Fibroblast of skin of right quadriceps (primary cell): ENCODE measurements around the gene PRICKLE1.

Experiments
- DNase-seq: peaks from one replicate; pipeline ENCODE4 v3.0.0-alpha.2; 2013

The PRICKLE1 gene

DNA sequence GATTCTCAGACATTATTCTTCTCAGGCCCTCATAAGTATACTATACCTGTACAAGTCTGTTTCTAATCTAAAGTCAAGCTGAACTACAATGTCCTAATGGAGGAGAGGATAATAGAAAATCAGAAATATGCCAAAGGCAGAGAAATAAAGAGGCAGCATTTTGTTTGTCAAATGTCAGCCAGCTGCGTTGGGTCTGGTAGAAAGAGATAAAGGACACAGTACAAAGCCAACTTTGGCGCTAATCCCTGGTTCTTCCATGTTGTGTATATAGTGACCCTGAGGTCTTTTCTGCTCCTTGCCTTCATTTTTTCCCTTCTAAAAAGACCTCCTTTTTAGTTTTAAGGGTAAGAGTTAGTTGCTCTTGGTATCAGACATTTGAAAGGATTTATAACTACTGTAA is 103.1 kb downstream of the PRICKLE1 start:
- DNase-seq, result no peak

DNA sequence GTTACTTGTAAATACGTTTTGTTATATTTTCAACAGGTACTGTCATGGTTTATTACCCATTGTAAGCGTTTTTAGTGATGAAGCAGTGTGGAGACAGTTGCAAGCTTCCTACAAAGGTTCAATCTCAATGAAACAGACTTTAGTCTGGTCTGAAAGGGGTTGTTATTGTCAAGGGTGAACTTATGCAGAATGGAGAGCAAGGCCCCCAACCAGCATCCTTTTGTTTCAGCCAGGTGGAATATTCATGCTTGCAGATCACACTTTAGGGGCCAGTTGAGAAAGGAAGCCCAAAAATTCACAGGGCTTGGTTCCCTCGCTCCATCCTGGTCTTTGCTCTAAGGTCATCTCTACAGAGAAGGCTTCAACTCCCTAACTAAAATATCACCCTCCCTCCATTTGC is 103.7 kb downstream of the PRICKLE1 start:
- no peak for DNase-seq

GRCh38 chr12:42484996-42485395 is 104.5 kb downstream of the PRICKLE1 start:
- DNase-seq, result no peak

DNA sequence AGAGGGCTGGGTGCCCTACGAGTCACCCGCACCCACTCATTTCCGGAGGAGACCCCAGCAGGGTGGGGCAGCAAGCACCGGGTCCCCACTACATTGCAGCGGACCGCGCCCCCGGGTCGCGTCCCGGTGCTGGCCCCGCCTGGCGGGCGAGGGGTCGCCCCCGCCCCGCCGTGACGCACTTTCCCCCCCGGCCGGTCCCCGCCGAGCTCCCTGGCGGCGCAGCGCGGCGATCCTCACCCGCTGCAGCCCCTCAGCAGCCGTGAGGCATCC is 106.1 kb downstream of the PRICKLE1 start:
- DNase-seq, result peak; percentile 13

DNA sequence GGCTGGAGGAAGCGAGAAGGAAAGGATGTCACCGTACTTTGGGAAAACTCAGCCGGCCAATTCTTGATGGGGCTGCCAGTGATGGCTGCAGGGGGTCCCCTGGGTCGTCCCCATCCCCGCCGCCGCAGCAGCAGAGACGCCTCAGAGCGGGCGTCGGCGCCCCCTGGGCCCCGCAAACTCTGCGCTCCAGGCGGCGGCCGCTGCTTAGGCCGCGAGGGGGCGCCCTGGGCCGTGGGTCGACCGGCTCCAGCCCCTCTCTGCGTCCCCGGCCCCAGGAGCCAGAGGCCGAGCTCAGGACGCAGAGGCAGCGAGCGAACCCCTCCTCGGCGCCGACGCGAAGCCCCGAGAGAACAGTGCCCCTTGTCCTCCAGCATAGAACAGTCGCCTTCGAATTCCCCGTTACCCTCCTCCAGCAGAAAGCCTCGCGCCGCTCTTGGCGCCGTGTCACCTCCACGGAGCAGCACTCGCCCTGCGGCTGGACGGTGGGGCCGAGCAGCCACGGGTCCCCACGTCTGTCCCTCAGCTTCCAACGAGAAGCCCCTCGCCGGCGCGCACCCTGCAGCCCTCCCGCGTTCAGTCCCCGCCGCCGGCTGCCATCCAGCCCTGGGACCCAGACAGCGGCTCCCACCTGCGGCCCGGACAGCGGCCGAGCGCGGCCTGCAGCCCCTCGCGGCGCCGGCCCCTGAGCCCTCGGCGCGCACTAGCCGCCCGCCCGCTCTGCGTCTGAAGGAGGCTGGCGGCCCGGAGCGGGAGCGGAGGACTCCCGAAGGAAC is 106.6 kb downstream of the PRICKLE1 start:
- peak; percentile 45 for DNase-seq

DNA sequence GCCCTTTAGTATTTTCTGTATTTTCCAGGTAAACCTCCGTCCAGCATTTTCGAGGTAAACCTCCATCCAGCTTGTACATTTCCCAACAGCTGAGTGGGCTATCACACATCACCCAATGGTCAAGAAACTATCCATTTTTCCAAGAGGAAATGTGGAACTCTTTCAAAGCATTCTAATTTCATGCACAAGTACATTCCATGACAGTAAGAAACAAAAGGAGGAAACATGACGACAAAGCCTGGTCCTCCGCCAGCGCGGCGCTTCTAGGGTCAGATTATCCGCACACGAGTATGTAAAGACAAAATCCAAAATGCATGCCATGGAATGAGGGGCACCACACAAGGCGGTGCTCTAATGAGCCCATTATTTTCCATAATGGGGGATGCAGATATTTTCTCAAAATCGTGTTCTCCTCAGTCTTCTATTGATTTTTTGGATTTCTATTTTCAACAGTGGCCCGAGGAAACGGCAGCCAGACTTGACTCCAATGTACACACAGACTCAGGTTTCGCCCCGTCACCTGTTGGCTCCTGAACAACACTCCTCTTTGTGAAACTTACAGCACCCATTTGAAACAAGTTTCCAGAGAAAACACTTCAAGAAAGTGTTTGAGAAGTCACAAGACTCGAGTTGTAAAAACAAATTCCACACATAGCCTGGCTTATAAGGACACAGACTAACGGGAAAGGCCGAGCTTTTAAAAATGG is 107.4 kb downstream of the PRICKLE1 start:
- peak; percentile 5 for DNase-seq

DNA sequence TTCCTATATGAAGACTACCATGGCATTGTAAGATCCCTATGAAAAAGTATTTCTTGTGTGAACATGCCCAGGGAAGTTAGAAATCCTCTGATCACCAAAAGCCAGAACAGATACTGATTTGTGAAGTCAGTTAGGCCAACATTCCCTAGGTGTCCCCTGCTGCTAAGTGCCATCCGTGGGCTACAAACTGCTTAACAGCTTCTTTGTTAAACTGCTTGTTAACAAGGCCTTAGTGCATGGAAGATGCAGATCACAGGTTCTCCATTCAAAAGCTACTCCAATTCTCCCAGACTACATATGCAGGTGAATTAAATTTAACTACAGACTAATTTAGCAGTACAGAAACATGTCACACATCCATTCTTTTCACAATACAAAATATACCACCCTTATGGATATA is 108.2 kb downstream of the PRICKLE1 start:
- DNase-seq, result no peak

DNA sequence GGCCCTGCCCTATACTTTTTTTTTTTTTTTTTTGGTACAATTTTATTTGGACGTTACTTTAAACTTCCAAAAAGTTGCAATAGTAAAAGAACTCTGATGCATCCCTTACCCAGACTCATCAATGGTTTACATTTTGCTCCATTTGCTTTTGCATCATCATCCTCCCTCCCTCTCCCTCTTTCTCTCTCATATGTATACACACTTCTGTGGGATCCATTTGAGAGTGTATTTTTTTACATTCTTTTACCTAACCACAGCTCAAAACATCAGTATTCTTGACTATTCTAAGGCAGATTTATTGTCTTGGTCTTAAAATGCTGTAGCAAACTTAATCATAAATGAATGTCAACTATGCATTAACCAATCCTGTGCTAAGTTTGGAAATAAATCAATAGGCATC is 111.6 kb downstream of the PRICKLE1 start:
- DNase-seq, result peak; percentile 66

DNA sequence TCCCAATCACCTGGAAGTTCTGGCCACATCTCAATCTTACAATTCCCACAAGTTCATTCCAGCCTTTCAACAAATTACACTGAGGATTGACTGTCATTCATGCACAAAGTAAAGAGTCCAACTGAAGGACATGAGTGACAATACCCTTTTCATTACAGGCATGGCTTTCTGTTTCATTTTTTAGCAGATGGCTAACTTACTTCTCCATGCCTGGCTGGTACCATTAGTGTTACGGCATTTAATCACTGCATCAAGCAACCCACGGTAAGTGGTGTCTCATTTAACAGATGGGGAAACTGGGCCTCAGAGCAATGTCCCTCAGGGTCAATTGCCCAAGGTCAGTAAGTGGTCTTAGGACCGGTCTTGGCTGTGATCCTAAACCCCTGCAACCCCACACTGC is 114.4 kb downstream of the PRICKLE1 start:
- DNase-seq, result no peak

DNA sequence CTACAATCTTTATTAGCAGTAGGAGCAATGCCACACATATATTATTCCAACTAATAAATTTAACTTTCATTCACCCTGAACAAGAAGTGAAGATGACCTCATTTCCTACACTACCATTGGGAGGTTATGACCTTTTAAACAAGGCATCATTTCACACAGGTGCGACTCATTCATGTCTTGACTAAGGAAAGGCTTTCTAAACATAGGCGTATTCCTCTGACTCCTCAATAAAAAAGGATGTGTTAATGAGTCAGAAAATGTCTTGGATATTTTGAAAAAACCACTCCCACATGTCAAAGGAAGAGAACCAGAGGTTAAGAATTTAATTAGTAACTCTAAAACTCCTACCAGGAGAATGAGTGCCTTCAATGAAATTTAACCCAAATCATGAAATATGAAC is 115.2 kb downstream of the PRICKLE1 start:
- peak; percentile 73 for DNase-seq

DNA sequence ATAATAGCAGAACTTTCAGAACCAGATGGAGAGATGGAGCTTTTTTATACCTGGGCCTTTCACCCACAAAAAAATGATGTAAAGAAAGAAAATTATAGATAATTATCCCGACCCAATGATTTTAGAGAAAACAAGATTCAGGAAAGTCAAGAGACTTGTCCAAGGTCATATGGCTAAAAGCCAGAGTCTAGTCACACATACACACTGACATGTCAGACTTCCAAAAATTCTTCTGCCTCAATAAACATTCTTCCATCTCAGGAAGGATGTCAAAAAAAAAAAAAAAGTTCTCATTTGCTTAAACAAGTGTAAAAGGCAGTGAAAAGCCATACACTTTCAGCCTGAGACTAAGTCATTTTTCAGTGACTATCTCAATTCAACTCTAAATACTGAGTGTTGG is 116.0 kb downstream of the PRICKLE1 start:
- peak; percentile 18 for DNase-seq

DNA sequence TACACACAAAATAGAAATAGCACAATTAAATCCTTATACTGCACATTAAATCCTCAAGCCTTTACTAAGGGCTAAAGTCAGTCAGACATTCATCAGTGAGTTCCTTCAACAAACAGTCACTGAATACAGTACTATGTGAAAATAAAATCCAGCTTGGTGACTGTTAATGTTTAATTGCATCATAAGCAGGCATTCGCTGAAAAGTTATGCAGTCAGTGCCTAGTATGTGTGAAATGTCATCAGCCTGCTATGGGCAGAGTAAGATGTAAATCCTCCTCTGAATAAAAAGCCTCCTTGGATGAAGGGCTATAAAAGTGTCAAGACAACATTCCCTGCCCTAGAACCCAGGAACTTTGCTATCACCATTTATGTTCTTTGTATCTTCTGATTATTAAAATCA is 116.4 kb downstream of the PRICKLE1 start:
- peak; percentile 79 for DNase-seq

- no peak for DNase-seq
Observed at GRCh38 chr12:42472376-42472775, 117.2 kb downstream of the PRICKLE1 start.

GRCh38 chr12:42469355-42470175 is 120.0 kb downstream of the PRICKLE1 start:
- DNase-seq, result no peak

- peak; percentile 3 for DNase-seq
Observed at GRCh38 chr12:42468921-42469320, 120.6 kb downstream of the PRICKLE1 start.

- no peak for DNase-seq
Observed at GRCh38 chr12:42468341-42468821, 121.2 kb downstream of the PRICKLE1 start.

DNA sequence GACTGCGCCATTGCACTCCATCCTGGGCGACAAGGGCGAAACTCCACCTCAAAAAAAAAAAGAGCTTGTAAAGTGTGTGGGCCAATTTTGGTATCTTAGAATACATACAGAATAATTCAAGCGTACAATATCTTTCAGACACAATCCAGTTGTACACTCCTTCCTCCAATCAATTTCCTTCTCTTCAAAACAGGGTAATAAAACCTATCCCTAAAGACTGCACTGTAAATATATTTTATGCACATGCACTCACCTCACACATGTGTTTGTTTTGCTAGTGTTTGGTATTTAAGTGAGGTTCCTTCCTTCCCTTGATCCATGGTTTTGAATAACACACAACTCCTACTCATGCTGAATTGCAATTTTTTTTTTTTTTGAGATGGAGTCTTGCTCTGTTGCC is 125.9 kb downstream of the PRICKLE1 start:
- DNase-seq, result no peak

DNA sequence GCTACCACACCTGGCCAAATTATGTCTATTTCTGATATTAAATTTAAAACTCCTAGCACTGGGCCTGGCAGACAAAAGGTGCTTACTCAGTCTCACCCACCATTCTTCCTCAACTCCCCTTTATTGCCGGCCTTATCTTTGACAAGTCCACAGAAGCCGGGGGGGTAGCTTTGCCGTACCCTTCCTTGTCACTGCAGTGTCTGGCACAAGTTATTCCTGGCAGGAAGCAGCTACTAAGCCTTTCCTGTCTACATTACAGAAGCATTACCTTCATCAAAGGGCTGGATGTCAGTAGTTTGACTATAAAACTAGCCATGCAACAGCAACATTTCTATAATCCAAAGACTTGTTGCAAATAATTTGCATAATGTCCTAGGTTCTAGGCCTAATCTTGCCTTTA is 127.1 kb downstream of the PRICKLE1 start:
- DNase-seq, result no peak

DNA sequence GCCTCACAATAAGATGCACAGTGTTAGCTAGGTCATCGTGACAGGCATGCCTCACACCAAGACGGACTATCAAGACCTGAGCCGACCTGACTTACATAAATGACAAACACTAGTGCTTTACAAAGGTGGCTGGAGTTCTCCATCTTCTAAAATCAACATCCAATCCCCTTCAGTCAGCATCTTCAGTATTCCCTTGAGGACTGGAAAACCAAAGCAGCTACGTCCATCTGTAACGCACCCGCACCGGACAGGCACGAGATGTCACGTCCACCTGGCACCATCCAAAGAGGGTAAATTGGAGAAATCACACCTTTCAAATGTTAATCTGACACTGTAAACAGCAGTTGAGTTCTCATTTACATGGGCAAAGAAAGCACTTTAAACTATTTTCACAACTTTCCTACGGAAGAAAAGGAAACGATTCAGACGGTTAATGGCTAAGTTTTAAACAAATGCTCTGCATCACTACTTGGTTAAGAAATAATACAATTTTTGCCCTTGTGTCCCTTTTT is 130.2 kb downstream of the PRICKLE1 start:
- no peak for DNase-seq

- no peak for DNase-seq
Observed at GRCh38 chr12:42458575-42458974, 131.0 kb downstream of the PRICKLE1 start.

GRCh38 chr12:42450248-42450647 is 139.3 kb downstream of the PRICKLE1 start:
- DNase-seq, result peak; percentile 31

GRCh38 chr12:42448841-42449240 is 140.7 kb downstream of the PRICKLE1 start:
- no peak for DNase-seq

- DNase-seq, result no peak
Observed at GRCh38 chr12:42447371-42447786, 142.2 kb downstream of the PRICKLE1 start.

DNA sequence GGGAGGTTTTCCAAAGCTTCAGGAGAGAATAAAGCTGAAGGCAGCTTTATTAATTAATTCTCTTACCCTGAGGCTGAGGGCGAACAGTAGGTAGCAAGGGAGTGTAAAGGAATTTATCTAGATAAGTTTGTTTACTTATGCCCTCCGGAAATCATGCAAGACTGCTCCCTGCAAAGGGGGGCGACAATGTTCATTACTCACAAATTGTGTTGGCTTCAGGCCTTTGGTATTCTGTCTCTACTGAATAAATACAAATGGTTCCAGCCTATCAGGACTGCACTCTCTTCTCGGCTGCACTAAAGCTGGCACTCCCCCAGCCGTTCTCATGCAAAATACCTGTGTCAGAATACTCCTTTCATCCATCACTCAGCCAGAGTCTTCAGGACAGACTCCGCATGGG is 142.8 kb downstream of the PRICKLE1 start:
- DNase-seq, result no peak
